Activated CD4-positive, CD25-positive, alpha-beta regulatory T cell treated with anti-CD3 and anti-CD28 coated beads, Interleukin-2, amount 50 U/mL, for 72 hours (primary cell): ENCODE results near the gene STX12.
"Not testable (repeated sequence)": the region's sequence is repeated elsewhere in the genome, so short reads cannot be mapped to it uniquely, and the experiment has no call there.

ENCODE experiments used
- DNase-seq: peaks from one replicate; pipeline ENCODE4 v3.0.0; 2021

STX12 gene

DNA sequence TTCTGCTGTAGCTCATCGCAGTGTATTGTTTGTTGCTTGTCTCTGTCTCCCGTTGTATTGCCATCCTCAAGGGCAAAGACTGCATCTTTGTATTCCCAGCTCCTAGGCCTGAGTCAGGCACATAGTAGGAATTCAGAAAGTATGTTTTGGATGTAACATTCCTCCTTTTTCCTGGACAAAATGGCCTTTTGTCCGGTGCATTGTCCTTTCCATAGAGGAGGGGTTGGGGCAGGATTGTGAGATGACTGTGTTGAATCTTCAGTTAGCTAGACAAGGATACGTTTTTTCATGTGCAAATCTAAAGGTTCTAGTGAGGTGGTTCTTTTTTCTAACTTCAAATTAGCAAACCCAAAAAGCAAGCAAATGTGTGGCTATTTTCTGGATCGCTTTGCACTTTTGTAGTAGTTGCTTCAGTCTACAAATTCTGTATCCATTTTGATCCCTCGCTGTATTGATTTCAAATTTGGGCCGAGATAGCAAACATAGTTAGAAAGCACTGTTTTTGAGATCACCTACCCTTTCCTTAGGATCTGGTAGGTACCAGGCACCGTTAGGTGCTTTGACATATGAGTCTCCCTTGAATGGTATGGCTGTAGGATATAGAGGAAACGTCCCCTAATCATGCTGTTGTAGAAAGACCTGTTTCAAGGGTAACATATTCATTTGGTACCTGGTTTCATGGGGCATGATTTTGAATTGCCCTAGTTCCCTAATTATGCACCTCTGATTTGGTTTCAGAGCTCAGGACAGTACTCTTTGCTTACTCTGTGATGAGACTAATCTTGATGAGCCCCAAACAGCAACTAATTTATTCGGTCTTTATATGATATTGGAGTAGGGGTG is 58.8 kb downstream of the STX12 start:
- no peak for DNase-seq

DNA sequence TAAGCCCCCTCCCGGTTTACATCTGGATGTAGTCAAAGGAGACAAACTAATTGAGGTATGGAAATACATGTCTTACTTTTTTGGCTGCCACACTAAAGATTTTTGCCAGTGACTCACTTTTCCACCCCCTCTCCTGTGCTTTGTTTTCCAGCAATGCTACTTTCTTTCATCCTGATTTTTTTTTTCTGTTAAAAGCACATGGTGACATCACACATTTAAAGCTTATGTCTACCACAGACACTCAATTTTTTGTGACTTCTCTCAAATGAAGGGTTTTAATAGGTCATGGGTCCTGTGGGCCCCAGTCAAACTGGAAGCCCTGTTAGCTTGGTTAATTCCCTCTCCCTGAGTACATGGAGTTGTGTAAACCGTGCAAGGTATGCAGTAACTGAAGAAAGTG is 59.7 kb downstream of the STX12 start:
- DNase-seq = no peak

DNA sequence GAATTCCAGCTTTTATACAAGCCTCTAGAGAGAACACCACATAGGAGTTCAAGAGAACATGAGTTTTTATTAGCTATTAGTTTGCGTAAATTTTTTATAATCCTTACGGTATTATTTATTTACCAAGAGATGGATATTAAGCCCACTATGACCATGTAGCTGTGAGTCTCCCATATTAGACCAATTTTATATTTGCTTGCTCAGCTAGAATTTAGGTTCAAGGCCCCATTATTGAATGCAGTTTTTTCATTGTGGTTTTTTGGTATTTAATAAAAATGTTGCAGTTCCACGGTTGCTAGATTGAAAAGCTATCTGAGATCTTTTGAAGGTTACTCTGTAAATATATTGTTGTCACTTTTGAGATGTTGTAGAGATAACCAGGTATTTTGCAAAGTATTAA is 60.5 kb downstream of the STX12 start:
- no peak for DNase-seq

DNA sequence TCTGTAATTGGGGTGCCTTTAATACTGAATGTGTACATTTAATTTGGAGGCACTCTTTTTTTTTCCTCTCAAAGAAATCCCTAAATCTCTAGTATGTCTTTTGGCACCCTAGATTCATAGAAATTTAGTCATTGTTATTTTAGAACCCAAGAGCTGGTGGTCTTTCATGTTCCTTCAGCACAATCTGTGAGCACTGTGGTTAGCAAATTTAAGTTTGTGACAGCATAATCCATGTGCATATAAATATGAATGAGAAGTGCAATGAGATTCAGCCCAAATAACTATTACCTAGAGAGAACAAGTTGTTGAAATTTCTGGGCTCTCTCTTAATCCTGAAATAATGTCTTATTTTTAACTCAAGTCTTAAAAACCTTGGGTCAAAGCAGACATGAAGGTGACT is 62.0 kb downstream of the STX12 start:
- DNase-seq = no peak

DNA sequence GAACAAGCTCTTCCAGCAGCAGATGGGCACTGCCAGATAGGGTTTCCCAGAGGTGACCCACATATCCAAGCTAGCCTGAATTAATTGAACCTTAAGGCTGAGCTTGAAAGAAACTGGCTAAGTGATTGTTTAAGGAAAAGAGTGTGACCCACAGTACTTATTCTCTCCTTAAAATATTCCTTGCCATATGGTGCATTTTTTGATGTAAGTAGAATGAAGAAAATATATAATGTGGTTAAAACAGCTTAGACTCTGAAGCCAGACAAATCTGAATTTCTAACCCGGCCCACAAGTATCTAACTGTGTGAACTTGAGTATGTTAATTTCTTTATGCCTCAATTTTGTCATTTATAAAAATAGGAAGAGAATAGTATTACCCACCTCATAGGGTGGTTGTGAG is 62.5 kb downstream of the STX12 start:
- no peak for DNase-seq

DNA sequence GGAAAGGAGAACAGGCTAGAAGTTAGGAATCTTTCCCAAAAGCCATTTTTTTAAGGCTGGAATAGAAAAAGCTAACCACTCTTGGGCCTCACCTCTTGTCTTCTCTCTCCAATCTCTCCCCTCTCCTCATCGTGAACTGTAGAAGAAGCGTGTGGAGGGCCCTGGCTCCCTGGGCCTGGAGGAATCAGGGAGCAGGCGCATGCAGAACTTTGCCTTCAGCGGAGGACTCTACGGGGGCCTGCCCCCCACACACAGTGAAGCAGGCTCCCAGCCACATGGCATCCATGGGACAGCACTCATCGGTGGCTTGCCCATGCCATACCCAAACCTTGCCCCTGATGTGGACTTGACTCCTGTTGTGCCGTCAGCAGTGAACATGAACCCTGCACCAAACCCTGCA is 76.9 kb downstream of the STX12 start:
- no peak for DNase-seq

DNA sequence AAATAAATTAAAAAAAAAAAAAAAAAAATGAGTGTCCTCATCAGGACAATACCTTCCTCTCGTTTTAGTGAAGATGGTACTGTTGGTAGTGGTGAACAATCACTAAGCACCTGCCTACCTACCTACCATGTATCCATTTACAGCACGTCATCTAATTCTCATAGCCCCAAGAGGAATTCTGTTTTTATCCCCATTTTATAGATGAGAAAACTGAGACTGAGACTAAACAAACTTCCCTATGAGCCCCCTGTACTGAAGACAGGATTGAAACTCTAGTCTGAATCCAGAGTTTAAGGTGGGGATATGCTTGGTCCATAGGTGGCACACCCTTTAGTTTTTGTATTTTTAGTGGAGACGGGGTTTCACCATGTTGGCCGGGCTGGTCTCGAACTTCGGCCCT is 82.1 kb downstream of the STX12 start:
- DNase-seq = no peak

DNA sequence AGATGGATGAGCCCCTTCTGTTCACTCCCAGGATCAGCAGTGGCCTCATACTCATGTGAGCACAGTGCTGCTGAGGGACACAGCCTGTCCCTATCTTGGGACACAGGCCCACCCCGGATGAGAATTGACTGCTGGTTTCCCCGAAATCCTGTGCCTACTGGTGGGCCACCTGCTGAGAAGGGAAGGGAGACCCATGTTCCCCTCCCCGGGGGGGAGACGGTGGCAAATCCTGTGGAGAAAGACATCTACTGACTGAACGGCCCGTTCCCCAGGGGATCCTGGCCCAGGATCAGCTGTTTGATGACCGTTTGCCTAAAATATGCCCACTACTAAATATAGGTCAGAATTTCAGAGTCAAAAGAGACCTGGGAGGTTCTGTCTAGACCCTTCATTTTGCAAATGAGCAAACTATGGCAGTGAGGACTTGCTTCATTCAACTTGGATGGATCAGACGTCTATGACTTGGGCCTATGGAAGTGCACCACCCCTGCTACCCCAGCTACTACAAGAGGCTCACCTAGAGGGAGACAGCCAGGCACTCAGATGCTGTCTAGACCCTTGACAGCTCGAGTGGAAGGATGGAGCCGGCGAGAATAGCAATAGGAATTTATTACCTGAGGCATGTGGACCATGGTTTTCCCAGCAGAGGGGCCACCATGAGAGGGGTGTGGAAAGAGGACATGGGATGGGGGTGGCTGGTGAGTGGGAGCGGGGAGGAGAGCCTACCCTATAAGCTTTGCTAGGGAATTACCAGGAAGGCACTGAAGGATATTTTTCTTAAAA is 83.7 kb downstream of the STX12 start:
- peak; percentile 3 for DNase-seq

DNA sequence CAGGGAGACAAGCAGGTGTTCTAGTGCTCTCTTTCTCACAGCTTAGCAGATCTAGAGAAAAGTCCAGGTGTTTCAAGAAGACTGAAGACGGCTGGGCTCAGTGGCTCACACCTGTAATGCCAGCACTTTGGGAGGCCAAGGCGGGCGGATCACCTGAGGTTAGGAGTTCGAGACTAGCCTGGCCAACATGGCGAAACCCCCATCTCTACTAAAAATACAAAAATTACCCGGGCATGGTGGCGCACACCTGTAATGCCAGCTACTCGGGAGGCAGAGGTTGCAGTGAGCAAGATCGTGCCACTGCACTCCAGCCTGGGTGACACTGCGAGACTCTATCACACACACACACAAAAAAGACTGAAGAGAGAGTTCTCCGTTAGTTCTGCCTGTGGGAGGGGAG is 84.5 kb downstream of the STX12 start:
- DNase-seq = not testable (repeated sequence)

DNA sequence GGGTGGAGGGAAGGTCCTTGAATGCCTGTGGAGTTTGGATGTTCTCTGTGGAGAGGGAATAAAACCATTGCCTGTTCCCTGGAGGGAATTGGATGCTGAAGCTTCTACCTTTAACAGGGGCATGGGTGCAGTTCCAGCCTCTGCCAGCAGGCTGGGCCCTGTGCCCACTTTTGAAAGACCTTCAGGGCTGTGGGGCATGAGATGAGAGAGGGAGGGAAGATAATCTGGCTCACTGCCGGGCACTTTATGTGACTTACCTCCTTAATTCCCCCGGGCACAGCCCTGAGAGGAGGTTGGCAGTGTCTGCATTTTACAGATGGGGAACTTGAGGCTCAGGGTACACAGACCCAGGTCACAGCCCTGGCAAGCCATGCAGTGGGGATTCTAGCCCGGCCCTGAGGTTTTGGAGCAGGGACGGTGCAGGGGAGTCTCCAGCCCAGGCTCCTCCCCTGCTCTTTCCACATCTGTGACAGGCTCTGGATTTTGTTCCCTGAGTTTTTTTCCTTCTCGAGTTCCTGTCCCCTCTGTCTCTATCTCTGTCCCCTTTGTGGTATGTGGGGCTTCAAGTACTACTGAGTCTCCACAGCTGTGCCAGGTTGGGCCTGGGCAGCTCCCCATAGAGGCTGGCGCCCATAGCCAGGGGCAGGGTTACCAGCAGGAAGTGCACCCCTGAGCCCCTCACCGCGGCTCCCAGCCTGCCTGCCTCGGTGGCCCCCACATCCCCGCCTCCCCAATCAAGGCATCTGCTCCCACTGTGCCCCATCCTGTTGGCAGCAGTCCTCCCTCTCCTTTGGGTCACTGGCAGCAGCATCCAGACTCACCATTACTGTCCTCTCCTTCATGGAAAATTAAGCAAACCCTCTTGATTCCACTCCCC is 85.3 kb downstream of the STX12 start:
- DNase-seq = peak; percentile 82

DNA sequence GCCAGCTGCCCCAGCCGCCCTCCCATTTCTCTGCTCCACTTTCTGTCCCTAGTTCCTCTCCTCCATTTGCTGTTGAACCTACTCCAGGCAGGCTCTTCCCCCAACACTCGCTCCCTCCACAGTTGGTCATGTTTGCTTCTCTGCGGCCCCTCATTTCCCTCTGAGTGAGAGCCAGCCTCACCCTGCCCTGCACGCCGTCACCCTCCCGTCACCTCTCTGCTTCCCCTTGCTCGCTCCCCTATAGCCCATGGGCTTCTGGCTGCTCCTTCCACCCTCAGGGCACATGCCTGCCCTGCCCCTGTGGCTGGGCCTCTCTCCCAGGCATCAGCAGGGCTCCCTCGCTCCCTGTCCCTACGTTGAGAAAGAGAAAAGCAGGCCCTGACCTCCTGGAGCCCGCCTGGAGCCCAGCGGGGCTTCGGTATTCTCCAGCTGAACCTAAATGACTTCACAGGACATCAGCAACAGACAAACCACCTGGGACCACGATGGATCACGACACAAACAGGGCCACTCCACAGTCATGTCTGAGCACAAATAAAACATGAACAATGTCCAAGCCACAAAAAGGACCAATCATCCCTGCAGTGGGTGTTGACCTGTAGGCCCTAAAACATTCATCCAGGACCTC is 86.0 kb downstream of the STX12 start:
- no peak for DNase-seq

DNA sequence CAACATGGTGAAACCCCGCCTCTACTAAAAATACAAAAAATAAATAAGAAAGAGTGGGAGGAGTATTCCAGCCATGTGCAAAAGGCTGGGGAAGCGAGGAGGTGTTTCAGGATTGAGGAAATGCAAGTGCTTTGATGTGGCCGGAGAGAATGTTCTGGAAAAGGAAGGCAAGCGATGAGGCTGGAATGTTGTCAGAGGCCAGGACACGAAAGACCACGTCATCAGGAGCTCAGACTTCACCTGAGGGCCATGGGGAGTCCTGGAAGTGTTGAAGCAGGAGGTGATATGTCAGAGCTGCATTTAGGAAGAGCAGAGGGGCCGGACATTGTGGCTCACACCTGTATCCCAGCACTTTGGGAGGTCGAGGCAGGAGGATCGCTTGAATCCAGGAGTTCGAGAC is 88.4 kb downstream of the STX12 start:
- no peak for DNase-seq

DNA sequence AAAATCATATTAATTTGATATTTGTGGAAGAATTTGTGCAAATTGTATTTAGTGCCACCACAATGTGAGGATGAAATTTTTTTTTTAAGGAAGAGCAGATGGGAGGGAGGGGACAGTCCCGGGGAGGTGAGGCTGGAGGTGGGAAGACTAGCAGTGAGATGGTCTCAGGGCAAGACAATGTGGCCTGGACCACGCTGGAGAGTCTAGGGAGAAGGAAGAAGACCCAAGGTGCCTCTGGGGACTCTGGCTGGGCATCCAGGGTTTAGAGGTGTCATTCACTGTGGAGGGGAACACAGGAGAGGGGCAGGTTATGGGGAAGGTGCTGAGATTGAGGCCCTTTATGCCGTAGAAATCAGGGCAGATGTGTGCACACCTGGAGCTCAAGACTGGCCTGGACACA is 89.0 kb downstream of the STX12 start:
- DNase-seq = no peak

DNA sequence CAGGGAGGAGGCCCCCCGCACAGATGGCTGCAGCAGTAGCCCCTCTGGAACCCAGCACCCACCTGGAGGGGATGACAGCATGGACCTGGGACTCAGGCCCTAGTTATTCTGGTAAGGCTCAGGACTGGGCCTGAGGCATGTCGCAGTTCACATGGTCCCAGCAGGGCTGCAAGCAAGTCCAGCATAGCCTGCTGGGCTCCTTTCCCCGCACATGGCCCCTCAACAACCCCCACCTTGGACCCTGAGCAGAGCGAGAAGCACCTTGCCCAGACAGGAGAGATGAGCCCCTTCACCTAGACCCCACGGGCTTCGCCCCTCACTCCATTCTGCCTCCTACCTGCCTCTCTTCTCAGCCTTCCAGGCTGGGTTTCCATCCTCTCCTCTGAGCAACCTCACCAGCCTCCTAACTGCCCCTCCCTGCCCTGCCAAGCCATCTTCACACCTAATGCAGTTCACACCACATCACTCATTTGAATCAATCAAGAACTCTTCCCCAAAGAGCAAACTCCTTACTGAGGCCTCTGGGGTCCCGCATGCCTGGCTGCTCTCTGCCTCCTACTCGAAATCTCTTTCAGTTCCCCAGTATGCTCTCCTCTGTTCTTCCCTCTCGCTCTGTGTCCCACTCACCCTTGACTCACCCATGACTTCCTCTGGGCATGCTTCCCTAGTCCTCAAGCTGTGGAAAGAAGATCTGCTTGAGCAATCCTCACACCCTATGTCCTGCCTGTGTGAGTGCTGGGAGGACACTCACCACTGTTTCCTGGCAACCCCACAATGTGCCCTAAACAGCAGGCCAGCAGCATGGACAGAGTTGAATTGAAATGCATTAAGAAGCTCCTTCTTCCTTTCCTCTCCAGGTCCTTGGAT is 89.9 kb downstream of the STX12 start:
- no peak for DNase-seq

DNA sequence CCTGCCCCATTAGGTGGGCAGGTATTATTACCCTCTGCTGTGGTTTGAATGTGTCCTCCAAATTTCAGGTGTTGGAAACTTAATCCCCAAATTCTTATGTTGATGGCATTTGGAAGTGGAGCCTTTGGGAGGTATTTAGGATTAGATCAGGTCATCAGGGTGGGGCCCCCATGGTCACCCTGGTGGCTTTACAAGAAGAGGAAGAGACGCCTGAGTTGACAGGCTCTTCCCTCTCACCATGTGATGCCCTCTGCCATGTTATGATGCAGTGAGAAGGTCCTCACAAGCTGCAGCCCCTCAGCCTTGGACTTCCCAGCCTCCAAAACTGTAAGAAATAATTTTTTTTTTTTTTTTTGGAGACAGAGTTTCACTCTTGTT is 90.5 kb downstream of the STX12 start:
- DNase-seq = no peak

DNA sequence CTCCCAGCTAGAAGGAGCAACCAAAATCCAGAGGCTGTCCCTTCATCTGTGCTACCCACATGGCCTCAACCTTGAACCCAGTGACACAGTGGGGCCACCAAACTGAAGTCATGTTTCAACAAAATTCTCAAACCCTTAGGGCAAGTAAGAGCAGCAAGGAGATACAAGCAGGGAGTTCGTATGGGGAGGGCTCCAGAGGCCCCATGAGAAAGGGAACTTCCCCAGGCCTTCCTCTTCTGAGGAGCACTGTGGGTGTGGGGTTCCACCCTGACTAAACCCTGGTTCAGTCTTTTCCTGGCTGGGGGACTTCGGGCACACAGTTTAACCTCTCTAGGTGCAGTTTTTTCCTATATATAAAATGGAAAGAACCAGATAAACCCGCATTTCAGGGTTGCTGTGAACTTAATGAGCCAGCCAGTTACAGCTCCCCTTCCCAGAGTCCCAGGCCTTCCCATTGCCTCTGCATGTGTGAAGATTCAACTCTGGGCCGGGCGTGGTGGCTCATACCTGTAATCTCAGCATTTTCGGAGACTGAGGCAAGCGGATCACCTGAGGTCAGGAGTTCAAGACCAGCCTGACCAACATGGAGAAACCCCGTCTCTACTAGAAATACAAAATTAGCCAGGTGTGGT is 91.4 kb downstream of the STX12 start:
- DNase-seq = no peak

DNA sequence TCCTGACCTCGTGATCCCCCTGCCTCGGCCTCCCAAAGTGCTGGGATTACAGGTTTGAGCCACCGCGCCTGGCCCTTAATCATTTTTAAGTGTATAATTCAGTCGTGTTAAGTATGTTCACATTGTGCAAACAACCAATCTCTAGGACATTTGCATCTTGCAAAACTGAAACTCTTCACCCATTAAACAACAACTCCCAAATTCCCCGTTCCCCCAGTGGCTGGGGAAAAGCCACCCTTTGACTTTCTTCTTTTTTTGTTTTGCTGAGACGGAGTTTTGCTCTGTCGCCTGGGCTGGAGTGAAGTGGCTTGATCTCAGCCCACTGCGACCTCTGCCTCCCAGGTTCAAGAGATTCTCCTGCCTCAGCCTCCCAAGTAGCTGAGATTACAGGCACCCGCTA is 92.8 kb downstream of the STX12 start:
- no peak for DNase-seq

DNA sequence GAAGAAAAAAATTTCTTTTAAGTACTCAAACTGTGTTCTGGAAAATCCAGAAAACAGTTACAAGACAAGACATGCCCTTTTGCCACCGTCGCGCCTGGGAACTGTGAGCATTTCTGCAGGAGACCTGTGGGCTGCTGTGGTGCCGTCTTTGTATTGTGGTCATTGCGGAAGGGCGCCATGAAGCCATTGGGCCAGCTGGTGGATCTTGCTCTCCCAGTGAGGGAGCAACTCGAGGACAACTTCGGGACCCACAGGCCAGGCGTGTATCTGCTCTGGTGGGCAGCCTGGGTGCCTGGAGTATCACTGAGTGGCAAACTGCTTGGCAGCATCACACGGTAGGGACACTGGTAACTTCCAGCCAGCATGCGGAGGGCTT is 95.5 kb downstream of the STX12 start:
- DNase-seq = no peak

DNA sequence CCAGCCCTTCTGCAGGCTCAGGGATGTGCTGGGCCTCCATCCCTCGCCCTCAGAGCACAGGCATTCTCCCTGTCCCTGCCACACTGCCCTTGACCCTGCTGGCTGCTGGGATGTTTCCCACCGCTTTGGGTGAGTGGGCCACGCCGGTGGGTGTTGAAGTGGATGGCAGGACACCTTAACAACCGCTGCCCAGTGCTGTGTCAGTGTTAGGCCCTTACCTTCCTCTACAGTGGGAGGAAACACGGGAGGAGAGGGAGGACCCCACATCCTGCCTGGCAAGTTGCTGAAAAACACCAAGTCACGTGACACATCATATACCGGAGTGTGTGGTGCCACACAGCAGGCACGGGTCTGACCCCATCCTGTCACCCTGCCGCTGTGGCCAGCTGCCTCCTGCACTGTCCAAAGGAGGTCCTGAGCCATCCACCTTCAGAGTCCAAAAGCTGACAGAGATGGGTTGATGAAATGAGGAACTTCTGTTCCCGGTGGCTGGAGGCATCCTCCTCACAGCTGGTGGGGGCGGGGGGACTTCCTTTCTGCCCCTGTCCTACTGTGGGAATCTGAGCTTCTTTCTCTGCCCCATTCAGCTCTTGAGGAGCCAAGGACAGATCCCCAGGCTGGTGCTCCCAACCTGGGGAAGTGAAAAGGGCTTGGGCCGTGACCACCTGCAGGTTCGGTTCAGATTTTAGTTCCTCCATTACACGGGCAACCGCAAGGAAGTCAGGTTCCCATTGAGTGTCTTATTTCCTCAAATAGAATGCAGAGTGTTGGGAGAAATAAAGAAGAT is 96.1 kb downstream of the STX12 start:
- peak; percentile 70 for DNase-seq

DNA sequence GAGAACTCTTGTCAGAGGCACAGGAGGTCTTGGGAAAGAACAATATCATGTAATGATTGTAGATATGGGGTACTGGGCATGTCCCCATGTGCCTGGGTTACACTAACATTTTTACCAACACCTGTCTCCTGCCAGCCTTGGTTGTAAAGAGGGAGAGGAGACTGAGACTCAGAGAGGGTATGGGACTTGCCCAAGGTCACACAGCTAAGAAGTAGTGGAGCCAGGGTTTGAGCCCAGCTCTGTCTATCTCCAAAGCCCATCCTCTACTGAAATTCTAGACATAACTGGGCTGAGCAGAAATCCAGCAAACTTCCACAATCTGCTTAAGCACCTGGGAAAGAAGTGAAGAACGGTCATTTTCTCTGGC is 96.7 kb downstream of the STX12 start:
- DNase-seq = no peak

DNA sequence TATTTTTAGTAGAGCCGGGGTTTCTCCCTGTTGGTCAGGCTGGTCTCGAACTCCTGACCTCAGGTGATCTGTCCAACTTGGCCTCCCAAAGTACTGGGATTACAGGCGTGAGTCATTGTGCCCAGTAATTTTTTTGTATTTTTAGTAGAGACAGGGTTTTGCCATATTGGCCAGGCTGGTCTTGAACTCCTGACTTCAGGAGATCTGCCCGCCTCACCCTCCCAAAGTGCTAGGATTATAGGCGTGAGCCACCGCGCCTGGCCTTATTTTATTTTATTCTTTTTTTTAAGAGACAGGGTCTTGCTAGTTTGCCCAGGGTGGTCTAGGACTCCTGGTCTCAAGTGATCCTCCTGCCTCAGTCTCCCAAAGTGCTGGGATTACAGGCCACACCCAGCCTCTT is 98.1 kb downstream of the STX12 start:
- DNase-seq = not testable (repeated sequence)
